ENCODE data around the gene TMEM139. TPM values are rescaled to one million over a fixed set of nuclear protein-coding genes. Genes with fewer than 3 reads are reported as not detected.

Gene TMEM139
- total RNA-seq, 1 experiment from 2014 or later, result 0.85 TPM

- Histone ChIP-seq H2AFZ (ENCODE audit: low read length) (no peak overlapping the region), H2AK5ac (ENCODE audit: insufficient read length, low read length) (no peak overlapping the region), H3K79me2 (ENCODE audit: insufficient read depth, low read length) (no peaks in the 10 kb centered on the region), H3K27me3 (ENCODE audit: insufficient read depth, low read length) (no peaks in the 10 kb centered on the region), H3T11ph (ENCODE audit: low read length) (no peak overlapping the region), H4K8ac (replicated peaks; ENCODE audit: insufficient read length, low read depth, low read length) (no peak overlapping the region), H3K23me2 (ENCODE audit: insufficient read length, low read depth, low read length, poor library complexity, severe bottlenecking) (no peaks in the 10 kb centered on the region), H3K18ac (ENCODE audit: insufficient read length, low read depth, low read length) (no peak overlapping the region), H2BK20ac (ENCODE audit: low read depth, low read length, poor library complexity, severe bottlenecking) (no peak overlapping the region), H4K5ac (ENCODE audit: insufficient read length, low read depth, low read length) (no peak overlapping the region), H3K9ac (ENCODE audit: extremely low read depth, insufficient read length, low read length) (no peak overlapping the region), H2BK120ac (ENCODE audit: low read depth, low read length, poor library complexity, severe bottlenecking) (no peak overlapping the region), H3K9me3 (ENCODE audit: control insufficient read depth, low read depth, low read length) (no peaks in the 10 kb centered on the region), H3K14ac (ENCODE audit: insufficient read depth, low read length) (no peak overlapping the region), H4K91ac (ENCODE audit: insufficient read length, low read depth, low read length) (no peak overlapping the region), H3K23ac (ENCODE audit: insufficient read length, low read depth, low read length) (no peak overlapping the region), H3K79me1 (ENCODE audit: insufficient read depth, low read depth, low read length, poor library complexity, severe bottlenecking) (no peaks in the 10 kb centered on the region), H2BK5ac (ENCODE audit: insufficient read length, low read length) (no peak overlapping the region), H3K4me1 (ENCODE audit: insufficient read depth, low read length) (no peaks in the 10 kb centered on the region), H2BK12ac (ENCODE audit: insufficient read length, low read depth, low read length) (no peak overlapping the region), H2BK15ac (ENCODE audit: low read depth, low read length) (no peak overlapping the region), H3K4ac (ENCODE audit: low read depth, low read length) (no peak overlapping the region), H3K4me2 (ENCODE audit: insufficient read depth, insufficient read length, low read length) (no peak overlapping the region), H3K27ac (ENCODE audit: insufficient read length, low read depth, low read length) (no peak overlapping the region), H4K20me1 (ENCODE audit: control insufficient read depth, insufficient read depth, insufficient read length) (no peaks in the 10 kb centered on the region), H3K56ac (ENCODE audit: insufficient read length, low read depth, low read length) (no peak overlapping the region)
- no peak overlapping the region for H3K4me3 Mint-ChIP-seq
- H3K27me3 Mint-ChIP-seq (ENCODE audit: low read depth), result no peaks in the 10 kb centered on the region
- peaks cover 36 to 54% (median 54%) of the 10 kb centered on the region in 3 experiments for H3K36me3 Mint-ChIP-seq (ENCODE audit: insufficient read depth in 1 of 3, low read depth in 3 of 3)
- no peaks in the 10 kb centered on the region for H3K4me1 Mint-ChIP-seq
- DNase-seq, result no peak
- no peaks in the 10 kb centered on the region for H3K9me3 Mint-ChIP-seq
- no CpG with 5 or more reads among the region's 2 CpGs for WGBS (ENCODE audit: extremely low coverage, insufficient read length, low lambda C conversion rate)
- no peak for TF ChIP-seq CTCF (conservative IDR thresholded peaks at IDR 0.05)
- H3K27ac Mint-ChIP-seq, result no peak overlapping the region; a peak in 1 of 7 replicates
Observed at GRCh38 chr7:143308632-143309031, 23.9 kb downstream of the TMEM139 start.
